Hepatocyte (in vitro differentiated cells): ENCODE measurements around the gene AGXT. TPM values are rescaled to one million over a fixed set of nuclear protein-coding genes. Genes with fewer than 3 reads are reported as not detected.

Source experiments
- DNase-seq: peaks from one replicate; pipeline ENCODE4 v3.0.0-alpha.2; 2016; ENCODE audit warnings: low spot score
- H2AFZ ChIP-seq: fragments of 200-600 bp; sonication (generic); 2 replicates; pipeline ENCODE4 v1.6.0; 2016; ENCODE audit warnings: antibody characterized with exemption, mild to moderate bottlenecking
- H3K27ac ChIP-seq: fragments of 200-600 bp; sonication (generic); 2 replicates; pipeline ENCODE4 v1.5.1; 2016; ENCODE audit warnings: mild to moderate bottlenecking
- H3K27me3 ChIP-seq: fragments of 200-600 bp; sonication (generic); 2 replicates; pipeline ENCODE4 v1.6.1; 2016
- H3K36me3 ChIP-seq: fragments of 200-600 bp; sonication (generic); replicated peaks from 2 replicates; pipeline ENCODE4 v1.5.1; 2016; ENCODE audit warnings: low read depth; ENCODE audit not compliant: insufficient read depth
- H3K4me1 ChIP-seq: fragments of 200-600 bp; sonication (generic); 2 replicates; pipeline ENCODE4 v1.5.1; 2016; ENCODE audit warnings: mild to moderate bottlenecking, moderate library complexity; ENCODE audit not compliant: insufficient read depth
- H3K4me2 ChIP-seq: fragments of 200-600 bp; sonication (generic); 2 replicates; pipeline ENCODE4 v1.6.0; 2016
- H3K4me3 ChIP-seq: fragments of 200-600 bp; sonication (generic); 2 replicates; pipeline ENCODE4 v1.5.1; 2016; ENCODE audit warnings: mild to moderate bottlenecking
- H3K79me2 ChIP-seq: fragments of 200-600 bp; sonication (generic); 2 replicates; pipeline ENCODE4 v1.6.0; 2017; ENCODE audit warnings: mild to moderate bottlenecking
- H3K9me2 ChIP-seq: fragments of 200-600 bp; sonication (generic); replicated peaks from 2 replicates; pipeline ENCODE4 v1.6.0; 2017; ENCODE audit warnings: mild to moderate bottlenecking; ENCODE audit not compliant: insufficient read depth
- H3K9me3 ChIP-seq: fragments of 200-600 bp; sonication (generic); 2 replicates; pipeline ENCODE4 v1.5.1; 2016; ENCODE audit warnings: low read depth, mild to moderate bottlenecking
- H4K20me1 ChIP-seq: fragments of 200-600 bp; sonication (generic); 2 replicates; pipeline ENCODE4 v1.6.0; 2016; ENCODE audit warnings: mild to moderate bottlenecking; ENCODE audit not compliant: insufficient read depth, poor library complexity, severe bottlenecking
- CTCF ChIP-seq: fragments of 200-600 bp; sonication (generic); IDR thresholded peaks from 2 replicates; pipeline ENCODE4 v1.5.1; 2016; ENCODE audit warnings: antibody characterized with exemption, mild to moderate bottlenecking; ENCODE audit not compliant: poor library complexity
- EZH2 ChIP-seq: fragments of 200-600 bp; sonication (generic); IDR thresholded peaks from 2 replicates; pipeline ENCODE4 v1.6.1; 2016; ENCODE audit warnings: antibody characterized with exemption, mild to moderate bottlenecking, borderline replicate concordance
- EZH2phosphoT487 ChIP-seq: fragments of 200-600 bp; sonication (generic); IDR thresholded peaks from one replicate; pipeline ENCODE4 v1.6.1; 2018; ENCODE audit warnings: antibody characterized with exemption, mild to moderate bottlenecking, low read depth, moderate library complexity; ENCODE audit not compliant: unreplicated experiment, severe bottlenecking
- whole genome bisulfite sequencing: methylation state at CpG from one replicate; pipeline ENCODE4 v1.1.6; 2016; ENCODE audit warnings: low lambda C conversion rate; ENCODE audit errors: missing lambda C conversion rate; 5-methylcytosine and 5-hydroxymethylcytosine counted together
- polyA plus RNA-seq: library from polyadenylated mRNA; unstranded; fragments of >200 nt; fragmentation: Nextera tagmentation; extraction: Ambion mirVana; gene quantifications from 2 replicates; pipeline ENCODE4 v1.2.1, GENCODE V29; 2016
- total RNA-seq: library from RNA; depleted of rRNA; stranded (reverse); fragments of >200 nt; gene quantifications from 2 replicates; pipeline ENCODE4 v1.2.3, GENCODE V29; 2014

The AGXT gene
- total and polyA plus RNA-seq, 2 experiments from 2014 or later = 90.8 to 169 TPM

GRCh38 chr2:240861547-240861946, 7.1 kb upstream of the AGXT start:
- H3K36me3 ChIP-seq = no peaks in the 10 kb centered on the region
- H2AFZ ChIP-seq = no peak overlapping the region
- no peak overlapping the region for H3K27ac ChIP-seq
- H3K4me3 ChIP-seq = no peak overlapping the region
- no peaks in the 10 kb centered on the region for H3K9me2 ChIP-seq
- no peaks in the 10 kb centered on the region for H3K27me3 ChIP-seq
- H4K20me1 ChIP-seq = no peaks in the 10 kb centered on the region
- no peaks in the 10 kb centered on the region for H3K79me2 ChIP-seq
- WGBS = 81% methylated on average over 2 of the region's 2 CpGs
- DNase-seq = no peak
- TF ChIP-seq EZH2phosphoT487 (no peak), EZH2 (no peak), CTCF (no peak)
- H3K4me2 ChIP-seq = no peak overlapping the region
- H3K9me3 ChIP-seq = no peaks in the 10 kb centered on the region
- peaks cover 4% of the 10 kb centered on the region for H3K4me1 ChIP-seq

DNA sequence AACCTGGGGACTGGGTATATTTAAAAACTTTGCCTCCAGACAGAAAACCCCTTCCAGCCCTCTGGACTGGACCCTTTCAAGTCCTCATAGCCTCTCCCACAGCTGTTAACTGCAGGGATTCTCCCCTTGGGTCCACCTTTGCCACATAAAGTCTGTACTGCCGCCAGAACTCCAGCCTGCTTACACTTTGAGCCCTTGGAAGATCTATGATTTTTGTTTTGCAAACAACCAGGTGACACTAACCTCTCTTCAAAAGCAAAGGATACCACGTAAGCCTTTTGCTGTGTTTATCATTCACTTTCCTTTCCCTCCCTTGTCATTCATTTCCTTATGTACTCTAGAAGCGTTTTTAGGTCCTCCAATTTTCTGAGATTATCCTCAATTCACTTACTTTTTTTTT, 4.1 kb upstream of the AGXT start:
- Histone ChIP-seq H3K4me3 (no peak overlapping the region), H3K9me2 (no peaks in the 10 kb centered on the region), H4K20me1 (no peaks in the 10 kb centered on the region), H3K4me1 (peaks cover 5% of the 10 kb centered on the region), H3K27me3 (no peaks in the 10 kb centered on the region), H3K9me3 (no peaks in the 10 kb centered on the region), H3K4me2 (no peak overlapping the region), H3K79me2 (no peaks in the 10 kb centered on the region), H3K27ac (no peak overlapping the region), H3K36me3 (no peaks in the 10 kb centered on the region), H2AFZ (no peak overlapping the region)
- WGBS = 80% methylated on average over 3 of the region's 3 CpGs
- TF ChIP-seq CTCF (no peak), EZH2phosphoT487 (no peak), EZH2 (no peak)
- no peak for DNase-seq

DNA sequence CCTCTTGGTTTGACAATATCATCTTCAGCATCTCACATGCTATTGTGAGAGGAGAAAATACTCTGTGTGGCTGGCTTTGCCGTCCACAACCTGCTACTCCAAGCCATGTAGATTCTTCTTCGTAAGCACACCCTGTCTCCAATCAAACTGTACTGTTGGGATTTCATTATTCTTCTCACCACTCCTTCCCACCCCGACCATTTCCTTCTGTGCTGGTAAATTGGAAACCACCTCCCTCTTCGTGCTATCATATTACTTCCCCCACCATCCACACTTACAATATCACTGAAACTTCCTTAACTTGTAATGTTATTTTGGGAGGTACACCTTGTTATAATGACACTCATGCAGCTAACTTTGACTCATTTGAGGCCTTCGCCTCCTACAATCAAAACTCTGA, 3.2 kb upstream of the AGXT start:
- Histone ChIP-seq H4K20me1 (no peaks in the 10 kb centered on the region), H3K36me3 (no peaks in the 10 kb centered on the region), H3K27me3 (no peaks in the 10 kb centered on the region), H3K79me2 (no peaks in the 10 kb centered on the region), H3K27ac (no peak overlapping the region), H3K4me2 (no peak overlapping the region), H3K4me1 (peaks cover 5% of the 10 kb centered on the region), H3K4me3 (no peak overlapping the region), H2AFZ (no peak overlapping the region), H3K9me3 (no peaks in the 10 kb centered on the region), H3K9me2 (no peaks in the 10 kb centered on the region)
- WGBS = 86% methylated on average over 5 of the region's 5 CpGs
- DNase-seq = no peak
- TF ChIP-seq CTCF (no peak), EZH2phosphoT487 (no peak), EZH2 (no peak)
